Activated CD4-positive, CD25-positive, alpha-beta regulatory T cell treated with anti-CD3 and anti-CD28 coated beads, Interleukin-2, amount 50 U/mL, for 16 hours (primary cell): Measurements from ENCODE around the gene ALG1.
"Not testable (repeated sequence)": the region's sequence is repeated elsewhere in the genome, so short reads cannot be mapped to it uniquely, and the experiment has no call there.

Experiments
- DNase-seq: peaks from one replicate; pipeline ENCODE4 v3.0.0-alpha.2; 2020; ENCODE audit warnings: low read depth, low spot score

Gene ALG1

GRCh38 chr16:5071681-5072333 lies at the start of gene ALG1:
TSS of gene ALG1 (plus strand) at chr16:5071843. CDS start at chr16:5071850, 7 bp downstream.
- peak; percentile 76 for DNase-seq

- no peak for DNase-seq
Measured at GRCh38 chr16:5022521-5022920, 49.1 kb upstream of the ALG1 start.

GRCh38 chr16:5024632-5025031 lies 47.0 kb upstream of the ALG1 start:
- DNase-seq = no peak

GRCh38 chr16:5025171-5025632 lies 46.4 kb upstream of the ALG1 start:
- DNase-seq = no peak

GRCh38 chr16:5026664-5027063 lies 45.0 kb upstream of the ALG1 start:
- DNase-seq = no peak

- DNase-seq = no peak
Measured at GRCh38 chr16:5027086-5027485, 44.6 kb upstream of the ALG1 start.

GRCh38 chr16:5027575-5028235 lies 43.9 kb upstream of the ALG1 start:
- DNase-seq = no peak

GRCh38 chr16:5028950-5029475 lies 42.6 kb upstream of the ALG1 start:
- no peak for DNase-seq

GRCh38 chr16:5030251-5030870 lies 41.3 kb upstream of the ALG1 start:
- DNase-seq = no peak

- no peak for DNase-seq
Measured at GRCh38 chr16:5031601-5032000, 40.0 kb upstream of the ALG1 start.

GRCh38 chr16:5032748-5033167 lies 38.9 kb upstream of the ALG1 start:
- no peak for DNase-seq

GRCh38 chr16:5033256-5034166 lies 38.1 kb upstream of the ALG1 start, which contains the start of gene NAGPA:
TSS of gene NAGPA (minus strand) at chr16:5033935. CDS start at chr16:5033914, 21 bp downstream.
- DNase-seq = peak; percentile 64

GRCh38 chr16:5034167-5034523 lies 37.5 kb upstream of the ALG1 start:
- no peak for DNase-seq

- no peak for DNase-seq
Measured at GRCh38 chr16:5035909-5036227, 35.8 kb upstream of the ALG1 start.

- no peak for DNase-seq
Measured at GRCh38 chr16:5036228-5037156, 35.2 kb upstream of the ALG1 start.

- DNase-seq = no peak
Measured at GRCh38 chr16:5040451-5040850, 31.2 kb upstream of the ALG1 start.

GRCh38 chr16:5041600-5042133 lies 30.0 kb upstream of the ALG1 start:
- DNase-seq = no peak

GRCh38 chr16:5042574-5043171 lies 29.0 kb upstream of the ALG1 start:
- DNase-seq = no peak

GRCh38 chr16:5044011-5044540 lies 27.6 kb upstream of the ALG1 start:
- no peak for DNase-seq

- not testable (repeated sequence) for DNase-seq
Measured at GRCh38 chr16:5044581-5044980, 27.1 kb upstream of the ALG1 start.
